HG02763 (cell line): ENCODE results near the gene EMC8.
"Not testable (repeated sequence)": the region's sequence is repeated elsewhere in the genome, so short reads cannot be mapped to it uniquely, and the experiment has no call there.

ENCODE experiments used
- ATAC-seq: cut with Tn5 transposase; IDR thresholded peaks from one replicate; pipeline ENCODE4 v1.9.1; 2021; ENCODE audit warnings: mild to moderate bottlenecking, moderate library complexity; ENCODE audit not compliant: unreplicated experiment

EMC8 gene

DNA sequence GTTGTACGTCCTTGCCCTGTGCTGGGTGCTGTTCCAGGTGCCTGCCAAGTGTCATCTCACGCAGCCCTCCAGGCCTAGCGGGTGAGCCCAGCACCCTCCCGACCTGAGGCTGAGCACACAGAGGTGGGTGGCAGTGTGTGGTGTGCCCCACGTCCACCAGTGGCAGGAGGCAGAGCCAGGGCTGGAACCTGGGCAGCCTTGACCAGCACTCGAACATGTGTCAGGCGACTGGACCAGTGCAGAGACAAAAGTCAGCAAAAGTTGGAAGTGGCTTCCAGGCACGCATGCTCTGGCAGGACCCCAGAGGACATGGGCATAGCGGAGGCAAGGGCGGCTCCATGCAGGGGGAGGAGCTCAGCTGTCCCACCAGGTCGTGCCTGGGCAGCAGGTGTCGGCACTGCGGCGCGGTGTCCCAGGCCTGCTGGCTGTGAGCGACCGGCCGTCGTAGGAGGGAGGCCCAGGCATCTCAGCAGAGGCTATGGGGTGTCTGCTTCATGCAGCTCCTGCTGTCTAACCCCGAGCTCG lies 35.9 kb upstream of the EMC8 start:
- no peak for ATAC-seq

DNA sequence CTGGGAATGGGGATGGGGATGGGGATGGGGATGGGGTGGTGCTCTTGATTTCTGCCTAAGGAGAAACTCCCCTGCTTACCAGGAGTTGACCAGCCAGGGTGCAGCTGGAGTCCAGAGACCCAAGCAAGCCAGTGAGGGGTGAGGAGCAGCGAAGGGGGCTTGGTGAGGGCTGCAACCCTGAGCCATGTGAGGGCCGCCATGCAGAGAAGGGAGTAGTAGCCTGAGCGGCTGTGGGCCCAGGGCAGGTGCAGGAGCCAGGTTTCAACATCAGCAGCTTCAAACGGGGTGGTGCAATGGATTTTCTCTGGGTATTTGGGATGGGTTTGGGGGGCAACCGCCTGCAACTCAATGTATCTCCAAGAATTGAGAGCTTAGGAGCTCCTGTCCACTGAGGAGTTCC lies 35.4 kb upstream of the EMC8 start:
- ATAC-seq: no peak

DNA sequence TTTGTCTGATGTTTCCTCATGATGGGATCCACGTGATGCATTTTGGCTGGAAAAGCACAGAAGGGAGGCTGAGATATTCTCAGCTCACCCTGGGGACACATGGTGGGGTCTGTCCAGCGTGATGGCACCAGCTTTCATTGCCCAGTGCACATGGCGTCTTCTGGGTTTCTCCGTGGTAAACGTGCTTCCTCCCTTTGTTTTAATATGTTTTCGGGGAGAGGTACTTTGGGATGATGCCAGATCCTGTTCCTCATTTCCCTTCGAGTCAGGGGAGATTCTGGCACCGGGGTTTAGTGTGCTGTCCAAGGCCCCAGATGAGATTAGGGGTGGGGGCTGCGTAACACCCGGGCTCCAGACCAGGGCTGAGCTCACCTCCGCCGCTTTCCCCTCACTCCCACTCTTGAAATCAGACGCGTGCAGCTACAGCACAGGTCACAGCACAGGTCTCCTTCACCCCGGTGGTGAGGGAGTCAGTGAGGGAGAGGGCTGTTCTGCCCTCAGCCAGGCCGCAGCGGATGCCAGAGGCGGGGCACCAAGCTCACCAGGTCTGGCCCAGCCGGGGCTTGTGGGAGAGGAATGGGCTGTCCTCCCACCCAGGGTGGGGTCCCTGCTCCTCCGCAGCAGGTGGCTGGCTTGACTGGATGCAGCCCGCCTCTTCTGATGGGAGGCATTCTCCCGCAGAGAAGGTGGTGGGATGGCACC lies 34.0 kb upstream of the EMC8 start:
- no peak for ATAC-seq

DNA sequence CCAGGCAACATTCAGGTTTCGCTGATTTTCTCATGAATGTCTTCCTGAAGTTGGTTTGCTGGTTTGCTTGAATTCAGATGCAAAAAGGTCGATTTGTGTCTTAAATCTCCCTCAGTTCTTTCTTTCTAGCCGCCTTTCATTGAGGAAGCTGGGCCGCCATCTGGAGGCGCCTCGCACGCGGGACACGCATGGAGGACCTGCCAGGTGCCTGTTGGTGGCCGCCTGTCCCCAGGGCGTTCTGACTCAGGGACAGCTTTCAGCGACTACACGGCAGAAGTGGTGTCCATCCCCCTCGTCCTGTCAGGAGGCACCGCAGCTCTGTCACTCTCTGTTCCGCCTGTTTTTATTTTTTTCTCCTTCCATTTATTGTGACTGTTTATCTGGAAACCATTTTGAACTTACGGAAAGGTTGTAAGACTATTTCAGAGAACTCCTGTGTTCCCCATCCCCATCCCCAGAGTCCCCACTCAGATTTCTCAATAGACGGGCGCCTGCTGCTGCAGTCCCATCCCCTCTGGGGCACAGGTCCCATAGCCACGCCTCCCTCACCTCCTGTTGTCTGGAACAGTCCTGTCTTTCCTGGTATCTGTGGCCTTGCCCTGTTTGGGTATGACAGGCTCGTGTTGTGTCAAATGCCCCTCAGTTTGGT lies 33.4 kb upstream of the EMC8 start:
- ATAC-seq: no peak

DNA sequence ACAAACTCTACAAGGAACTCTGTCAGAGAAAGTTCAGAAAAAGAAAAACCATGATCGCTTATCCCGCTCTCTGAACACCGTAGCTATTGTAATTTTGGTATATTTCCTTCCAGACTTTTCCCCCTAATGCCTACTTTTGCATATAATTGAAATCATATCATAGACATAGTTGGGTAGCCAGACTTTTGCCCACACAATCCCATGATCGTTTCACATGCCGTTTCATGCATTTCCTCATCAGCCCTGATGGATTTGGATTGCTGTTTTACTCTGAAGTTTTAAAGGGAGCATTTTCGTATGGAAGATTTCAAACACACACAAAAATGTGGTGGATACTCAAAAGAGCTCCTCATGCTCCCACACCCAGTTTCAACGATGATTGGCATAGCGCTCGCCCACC lies 31.5 kb upstream of the EMC8 start:
- no peak for ATAC-seq

DNA sequence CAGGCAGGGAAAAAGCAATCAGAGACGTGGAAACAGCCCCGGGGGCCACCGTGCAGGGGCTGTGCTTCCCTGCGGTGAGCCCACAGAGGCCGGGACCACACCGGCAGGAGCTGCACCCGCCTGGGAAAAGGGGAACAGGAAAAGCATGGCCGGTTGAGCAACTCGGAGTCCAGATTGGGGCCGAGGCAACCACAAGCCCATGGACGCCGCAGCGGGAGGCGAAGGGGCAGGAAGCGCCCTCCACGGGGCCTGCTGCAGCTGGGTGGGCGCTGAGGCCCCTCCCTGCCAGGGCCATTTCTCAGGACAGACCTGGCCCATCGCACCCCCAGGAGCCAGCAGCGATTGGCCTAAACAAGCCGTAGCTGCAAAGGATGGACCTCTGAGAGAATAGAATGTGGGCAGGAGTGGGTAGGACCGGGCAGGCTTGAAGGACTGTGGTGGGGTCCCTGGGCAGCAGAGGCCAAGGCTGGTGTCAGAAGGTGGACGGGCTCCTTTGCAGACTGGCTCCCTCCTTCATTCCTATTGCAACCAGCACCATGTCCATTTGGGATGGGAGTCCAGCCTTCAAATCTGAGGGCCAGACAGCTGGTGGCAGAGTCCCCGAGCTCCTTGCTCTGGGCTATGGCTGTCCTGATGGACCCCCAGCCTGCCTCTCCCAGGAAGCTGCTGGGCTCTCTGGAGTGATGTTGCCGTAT lies 30.6 kb upstream of the EMC8 start:
- ATAC-seq: no peak

DNA sequence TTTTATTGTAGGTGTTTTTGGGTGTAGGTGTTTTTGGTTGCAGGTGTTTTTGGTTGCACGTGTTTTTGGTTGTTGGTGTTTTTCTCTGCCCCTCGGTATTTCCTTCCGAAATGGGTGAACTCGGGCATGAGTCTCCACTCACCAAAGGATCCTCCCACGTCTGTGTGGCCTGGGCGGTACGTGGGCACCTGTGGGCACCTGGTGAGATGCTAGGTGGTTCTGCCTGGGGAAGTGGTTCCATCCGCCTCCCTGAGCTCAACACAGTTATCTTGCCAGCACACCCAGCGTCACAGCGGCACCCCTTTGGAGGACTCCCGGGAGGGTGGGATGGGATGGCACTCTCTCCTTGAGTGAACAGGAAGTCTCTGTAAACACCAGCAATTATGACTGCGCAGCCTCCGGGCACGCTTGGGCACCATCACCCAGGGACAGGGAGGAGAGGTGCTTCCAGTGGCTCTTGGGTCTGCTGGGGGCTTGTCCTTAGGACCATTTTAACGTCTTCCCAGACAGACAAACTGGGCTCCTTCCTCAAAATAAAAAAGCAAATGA lies 29.9 kb upstream of the EMC8 start:
- ATAC-seq: no peak

DNA sequence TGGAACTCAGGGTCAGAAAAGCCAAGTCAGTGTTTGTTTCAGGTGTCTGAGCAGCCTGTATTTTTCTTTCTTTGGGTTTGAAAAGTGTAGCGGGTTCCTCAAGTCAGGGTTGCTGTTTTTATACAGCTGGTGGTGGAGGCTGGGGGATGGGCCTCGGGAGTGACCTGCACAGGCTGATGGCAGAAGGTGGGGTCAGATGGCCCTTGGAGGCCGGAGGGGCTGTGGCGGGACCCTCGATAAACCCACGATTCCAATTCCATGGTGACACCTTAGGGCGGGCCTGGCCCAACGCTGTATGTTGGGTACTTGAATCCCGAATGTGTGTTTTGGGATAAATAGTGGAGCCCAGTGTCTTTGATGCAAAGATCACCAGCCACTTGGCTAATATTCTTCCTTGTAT lies 28.8 kb upstream of the EMC8 start:
- no peak for ATAC-seq

DNA sequence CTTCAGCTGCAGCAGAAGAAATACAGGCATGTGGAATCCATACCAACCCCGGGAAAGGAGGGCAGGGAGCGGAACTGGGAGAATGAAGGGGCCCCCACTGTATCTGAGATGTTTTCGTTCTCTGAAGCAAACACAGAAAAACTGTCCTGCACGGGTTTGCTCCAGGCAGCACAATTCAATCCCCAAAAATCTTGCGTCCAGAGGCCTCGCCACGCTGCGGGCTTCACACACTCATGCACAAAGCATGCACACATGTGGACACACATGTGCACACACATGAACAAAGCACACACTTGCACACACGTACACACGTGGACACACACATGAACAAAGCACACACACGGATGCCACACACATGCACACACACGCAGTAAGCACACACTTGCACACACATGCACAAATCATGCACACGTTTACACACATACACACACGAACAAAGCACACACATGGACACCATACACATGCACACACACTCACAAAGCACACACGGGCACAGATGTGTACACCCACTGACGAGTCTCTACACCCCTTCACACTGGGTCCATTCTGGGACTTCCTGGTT lies 27.4 kb upstream of the EMC8 start:
- ATAC-seq: no peak

DNA sequence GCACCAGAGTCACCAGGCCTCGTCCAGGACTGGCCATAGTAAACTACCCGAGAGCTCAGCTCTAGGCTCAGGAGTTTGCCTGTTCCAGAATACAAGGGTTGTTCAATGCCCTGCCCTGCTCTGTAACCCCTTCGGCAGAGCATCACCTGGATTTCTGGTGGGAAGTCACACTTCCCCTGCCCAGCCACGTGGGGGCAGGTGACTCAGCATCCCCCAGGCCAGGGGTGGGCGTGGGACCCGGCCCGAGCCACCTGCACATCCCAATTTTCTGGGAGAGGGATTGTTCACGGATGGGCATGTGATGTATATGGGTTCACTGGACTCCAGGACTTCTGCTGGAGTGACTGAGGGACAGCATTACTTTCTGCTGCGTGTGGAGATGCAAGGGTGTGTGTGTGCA lies 26.0 kb upstream of the EMC8 start:
- no peak for ATAC-seq

DNA sequence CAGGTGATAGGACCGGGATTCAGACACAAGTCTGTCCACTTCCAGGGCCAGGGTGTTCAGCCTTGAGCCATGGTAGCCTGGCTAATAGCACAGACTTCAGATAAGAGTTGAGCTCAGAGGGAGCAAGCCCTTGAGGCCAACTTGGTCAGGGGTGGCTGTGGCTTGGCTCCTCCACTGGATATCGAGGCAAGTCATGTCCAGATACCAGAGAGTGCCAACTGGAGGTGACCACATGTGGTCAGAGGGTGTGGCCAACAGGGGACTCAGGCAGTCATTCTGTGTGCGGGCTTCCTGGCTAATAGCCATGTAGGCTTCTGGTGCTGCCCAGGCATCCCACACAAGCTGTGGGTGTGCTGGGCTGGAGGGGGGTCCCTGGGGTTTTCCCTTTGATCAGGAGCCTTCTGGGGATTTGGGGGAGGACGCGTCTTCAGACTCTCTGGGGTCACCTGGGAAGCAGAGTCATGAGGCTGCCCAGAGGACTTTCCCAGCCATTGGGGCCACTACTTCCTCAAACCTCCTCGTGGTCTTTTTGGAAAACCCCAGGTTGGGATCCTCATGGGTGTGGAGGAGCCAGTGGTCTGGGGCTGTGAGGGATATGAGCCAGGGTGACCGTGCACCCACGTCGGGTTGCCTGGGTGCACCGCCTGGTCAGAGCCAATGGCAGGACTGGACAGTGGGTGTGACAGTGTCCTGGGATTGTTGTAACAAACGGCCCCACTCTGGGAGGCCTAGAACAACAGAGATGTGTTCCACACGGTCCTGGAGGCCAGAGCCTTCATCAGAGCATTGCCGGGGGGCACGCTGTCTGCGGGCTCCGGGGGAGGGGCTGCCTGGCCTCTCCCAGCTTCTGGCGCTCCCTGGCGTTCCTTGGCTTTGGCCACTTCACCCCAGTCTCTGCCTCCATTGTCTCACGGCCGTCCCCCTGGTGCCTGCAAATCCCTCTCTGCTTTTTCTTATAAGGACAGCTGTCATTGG lies 25.1 kb upstream of the EMC8 start:
- ATAC-seq: no peak

DNA sequence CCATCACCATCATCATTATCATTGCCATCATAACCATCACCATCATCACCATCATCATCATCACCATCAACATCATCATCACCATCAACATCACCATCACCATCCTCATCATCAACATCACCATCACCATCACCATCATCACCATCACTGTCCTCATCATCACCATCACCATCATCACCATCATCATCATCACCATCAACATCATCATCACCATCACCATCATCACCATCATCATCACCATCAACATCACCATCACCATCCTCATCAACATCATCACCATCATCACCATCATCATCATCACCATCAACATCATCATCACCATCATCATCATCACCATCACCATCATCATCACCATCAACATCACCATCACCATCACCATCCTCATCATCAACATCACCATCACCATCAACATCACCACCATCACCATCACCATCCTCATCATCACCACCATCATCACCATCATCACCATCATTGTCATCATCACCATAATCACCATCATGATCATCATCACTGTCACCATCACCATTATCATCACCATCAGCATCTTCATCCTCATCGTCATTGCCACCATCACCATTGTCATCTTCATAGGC lies 24.1 kb upstream of the EMC8 start:
- no peak for ATAC-seq

DNA sequence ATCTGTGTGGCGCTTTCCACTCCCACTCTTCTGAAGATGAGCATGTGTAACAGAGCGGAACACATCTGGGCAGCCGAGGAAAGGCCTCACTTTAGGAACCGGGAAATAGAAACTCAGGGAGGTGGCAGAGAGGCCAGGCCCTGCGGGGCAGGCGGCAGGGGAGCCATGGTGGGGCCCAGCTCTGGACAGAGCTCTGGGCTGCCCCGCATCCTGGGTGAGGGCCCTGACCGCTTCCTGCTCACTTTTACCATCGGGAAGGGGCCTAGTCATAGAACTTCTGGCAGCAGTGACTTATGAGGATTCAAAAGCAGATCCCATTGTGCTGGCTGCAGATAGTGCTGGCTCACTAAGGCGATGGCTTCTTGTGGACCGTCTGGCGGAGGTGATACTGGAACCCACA lies 22.8 kb upstream of the EMC8 start:
- ATAC-seq: no peak

DNA sequence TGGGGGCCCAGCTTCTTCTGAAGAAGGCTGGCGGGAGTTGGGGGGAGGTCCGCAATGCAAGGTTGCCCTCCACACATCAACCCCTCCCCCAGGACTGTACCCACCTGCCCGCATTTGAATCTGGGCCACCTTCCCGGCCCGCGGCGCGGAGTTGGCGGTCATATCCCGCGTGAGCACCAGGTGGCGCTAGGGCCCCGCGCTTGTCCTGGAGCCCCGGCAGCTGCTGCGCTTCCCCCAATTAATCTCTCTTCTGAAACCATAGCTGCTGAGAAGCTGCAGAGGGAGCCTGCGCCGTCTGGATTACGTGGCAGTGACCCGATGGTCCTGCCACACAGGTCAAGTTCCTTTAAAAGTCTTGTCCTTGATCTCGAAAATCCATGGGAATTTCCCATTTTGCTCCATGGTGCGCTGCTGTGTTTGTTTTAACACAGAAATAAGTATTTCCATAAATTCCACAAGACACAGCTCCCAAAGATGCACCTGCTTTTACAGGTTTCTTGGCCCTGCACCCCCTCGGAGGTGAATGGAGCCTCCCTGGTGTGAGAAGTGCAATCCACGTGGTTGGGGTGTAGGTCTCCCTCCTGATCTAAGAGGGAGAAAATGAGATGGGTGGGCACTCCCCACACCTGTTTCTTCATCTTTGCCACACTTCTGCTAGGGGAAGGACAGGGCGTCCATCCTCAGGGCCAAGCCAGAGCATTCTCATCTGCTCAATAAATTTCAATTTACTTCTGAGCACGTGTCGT lies 22.2 kb upstream of the EMC8 start:
- ATAC-seq: no peak

DNA sequence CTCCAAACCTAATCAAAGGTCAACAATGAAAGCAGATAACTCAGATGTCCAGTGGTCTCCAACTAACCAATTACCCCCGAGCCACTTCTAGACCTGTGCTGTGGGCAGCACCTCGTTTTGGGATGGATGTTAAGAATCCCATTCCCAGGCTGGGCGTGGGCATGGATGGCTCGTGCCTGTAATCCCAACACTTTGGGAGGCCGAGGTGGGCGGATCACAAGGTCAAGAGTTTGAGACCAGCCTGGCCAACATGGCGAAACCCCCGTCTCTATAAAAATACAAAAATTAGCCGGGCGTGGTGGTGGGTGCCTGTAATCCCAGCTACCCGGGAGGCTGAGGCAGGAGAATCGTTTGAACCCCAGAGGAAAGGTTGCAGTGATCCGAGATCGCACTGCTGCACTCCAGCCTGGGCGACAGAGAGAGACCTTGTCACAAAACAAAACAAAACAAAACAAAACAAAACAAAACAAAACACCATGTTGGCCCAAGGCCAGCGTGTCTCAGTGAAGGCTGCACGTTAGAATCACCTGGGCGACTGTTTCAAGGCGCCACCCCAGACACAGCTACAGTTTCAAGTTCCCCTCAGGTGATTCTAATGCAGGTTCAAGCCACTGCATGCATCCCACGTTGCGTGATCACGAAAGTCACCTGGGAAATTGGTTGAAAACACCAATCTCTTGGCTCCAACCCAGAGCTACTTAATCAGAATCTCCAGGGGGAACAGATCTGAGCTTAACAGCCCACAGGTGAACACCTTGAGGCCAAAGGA lies 21.4 kb upstream of the EMC8 start:
- ATAC-seq: no peak

DNA sequence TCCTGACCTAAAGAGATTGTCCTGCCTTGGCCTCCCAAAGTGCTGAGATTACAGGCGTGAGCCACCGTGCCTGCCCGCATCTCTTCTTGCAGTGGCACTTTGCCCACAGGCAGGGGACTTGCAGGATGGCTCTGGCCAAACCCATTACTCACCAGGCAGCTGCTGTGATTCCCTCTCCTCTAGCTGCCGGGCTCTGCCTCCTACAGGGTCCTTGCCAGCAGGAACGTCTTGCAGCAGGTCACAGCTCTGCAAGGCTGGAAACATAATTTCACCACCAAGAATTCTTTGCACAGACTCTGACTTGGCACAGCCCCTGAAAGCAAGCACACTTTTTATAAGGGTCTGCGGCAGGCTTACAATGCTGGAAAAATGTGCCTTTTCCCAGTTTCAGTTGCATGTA lies 20.4 kb upstream of the EMC8 start:
- no peak for ATAC-seq

DNA sequence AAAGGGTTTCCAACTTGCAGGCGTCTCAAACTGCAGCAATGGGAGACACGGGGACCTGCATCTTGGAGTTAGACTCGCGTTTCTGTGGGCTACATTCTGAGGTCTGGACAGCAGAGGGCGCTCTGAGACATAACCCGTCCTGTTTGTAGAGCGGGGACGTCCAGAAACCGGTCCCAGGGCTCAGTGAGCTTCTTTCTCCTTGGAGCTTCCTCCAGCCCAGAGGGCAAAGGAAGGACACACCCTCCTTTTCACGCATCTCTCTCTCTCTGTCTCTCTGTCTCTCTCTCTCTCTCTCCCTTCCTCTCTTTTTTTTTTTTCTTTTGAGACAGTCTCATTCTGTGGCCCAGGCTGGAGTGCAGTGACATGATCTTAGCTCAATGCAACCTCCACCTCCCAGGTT lies 19.9 kb upstream of the EMC8 start:
- ATAC-seq: no peak

DNA sequence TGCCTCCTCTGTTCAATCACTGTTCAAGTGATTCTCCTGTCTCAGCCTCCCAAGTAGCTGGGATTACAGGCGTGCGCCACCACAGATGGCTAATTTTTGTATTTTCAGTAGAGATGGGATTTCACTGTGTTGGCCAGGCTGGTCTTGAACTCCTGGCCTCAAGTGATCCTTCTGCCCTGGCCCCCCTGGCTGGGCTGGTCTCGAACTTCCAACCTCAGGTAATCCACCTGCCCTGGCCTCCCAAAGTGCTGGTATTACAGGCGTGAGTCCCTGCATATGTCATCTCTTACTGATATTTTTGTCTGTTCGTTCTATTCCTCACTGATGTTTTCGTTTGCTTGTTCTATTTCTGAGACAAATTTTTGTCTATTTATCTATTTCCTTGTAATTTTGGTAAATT lies 17.9 kb upstream of the EMC8 start:
- ATAC-seq: not testable (repeated sequence)
